Epithelial cell of prostate (primary cell): ENCODE results near the gene FYB2.

Experiments
- DNase-seq: peaks from one replicate; pipeline ENCODE4 v3.0.0-alpha.2; 2011; ENCODE audit warnings: low read depth, low spot score
- H3K27ac ChIP-seq: fragments of 450-650 bp; 2 replicates; pipeline ENCODE4 v1.5.1; 2017; ENCODE audit warnings: mild to moderate bottlenecking

Gene FYB2

DNA sequence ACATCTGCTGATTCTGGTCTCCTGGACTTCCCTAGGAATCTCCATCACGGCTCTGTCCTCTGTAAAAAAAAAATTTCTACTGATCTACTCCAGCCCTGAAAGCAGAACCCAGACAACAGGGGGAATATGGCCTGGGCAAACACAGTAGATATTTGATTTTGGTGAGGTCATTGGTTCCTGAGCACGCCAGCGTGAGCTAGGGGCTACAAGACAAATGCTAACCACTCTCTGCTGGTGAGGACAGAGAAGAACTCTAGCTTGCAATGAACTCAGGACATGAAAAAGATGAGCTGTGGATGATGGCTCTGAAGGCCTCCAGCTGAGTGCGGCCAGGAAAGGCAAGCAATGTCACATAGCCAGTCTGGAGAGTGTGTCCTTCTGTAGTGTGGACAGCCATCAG lies 17.2 kb upstream of the FYB2 start:
- no peak for DNase-seq
- H3K27ac ChIP-seq: no peak overlapping the region

DNA sequence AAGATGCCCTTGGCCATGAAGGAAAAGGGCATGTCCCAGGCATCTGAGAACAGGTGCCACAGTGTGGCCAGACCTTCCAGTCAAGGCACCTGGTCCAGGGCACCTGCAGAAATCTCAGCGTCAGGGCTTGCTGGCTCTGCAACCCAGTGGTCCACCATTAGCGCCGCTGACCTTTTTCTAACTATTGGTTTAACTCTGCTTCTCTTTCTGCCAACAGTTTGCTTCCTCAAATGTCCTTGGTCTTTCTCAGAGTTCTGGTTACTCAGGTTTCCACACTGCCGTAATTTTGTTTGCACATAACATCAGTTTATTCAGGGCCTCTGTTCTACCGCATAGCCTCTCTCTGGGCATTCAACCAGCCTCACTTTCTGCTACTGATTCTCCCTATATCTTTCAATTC lies 16.5 kb upstream of the FYB2 start:
- no peak for DNase-seq

DNA sequence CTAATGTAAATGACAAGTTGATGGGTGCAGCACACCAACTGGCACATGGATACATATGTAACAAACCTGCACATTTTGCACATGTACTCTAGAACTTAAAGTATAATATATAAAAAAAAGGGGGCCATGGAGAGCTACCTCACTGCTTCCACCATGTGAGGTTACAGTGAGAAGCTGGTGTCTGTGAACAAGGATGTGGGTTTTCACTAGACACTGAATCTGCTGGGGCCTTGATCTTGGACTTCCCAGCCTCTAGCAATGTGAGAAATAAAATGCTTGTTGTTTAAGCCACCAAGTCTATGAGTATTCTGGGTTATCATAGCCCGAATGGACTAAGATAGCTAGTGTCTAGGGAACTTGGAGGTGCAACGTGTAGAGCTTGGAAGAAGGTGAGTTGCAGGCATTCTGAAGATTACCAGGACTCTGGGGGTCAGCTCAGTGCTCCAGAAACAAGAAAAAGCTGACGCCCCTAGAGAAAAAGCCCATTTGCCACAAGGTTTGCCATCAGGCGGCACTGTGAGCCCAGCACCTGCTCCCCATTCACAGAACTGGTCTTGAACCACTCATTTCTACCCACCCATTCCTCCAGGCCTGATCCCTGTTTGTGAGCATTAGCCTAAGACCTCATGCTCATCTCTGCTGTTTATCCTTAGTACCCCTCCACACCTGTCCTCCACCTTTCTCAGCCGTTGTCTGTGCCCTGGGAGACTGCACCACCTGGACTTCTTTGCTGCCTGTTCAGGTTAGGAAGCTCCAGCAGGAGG lies 15.1 kb upstream of the FYB2 start:
- no peak overlapping the region for H3K27ac ChIP-seq
- DNase-seq: no peak

More for the DNA sequence above, 16.5 kb upstream of the FYB2 start:
- no peak overlapping the region for H3K27ac ChIP-seq

DNA sequence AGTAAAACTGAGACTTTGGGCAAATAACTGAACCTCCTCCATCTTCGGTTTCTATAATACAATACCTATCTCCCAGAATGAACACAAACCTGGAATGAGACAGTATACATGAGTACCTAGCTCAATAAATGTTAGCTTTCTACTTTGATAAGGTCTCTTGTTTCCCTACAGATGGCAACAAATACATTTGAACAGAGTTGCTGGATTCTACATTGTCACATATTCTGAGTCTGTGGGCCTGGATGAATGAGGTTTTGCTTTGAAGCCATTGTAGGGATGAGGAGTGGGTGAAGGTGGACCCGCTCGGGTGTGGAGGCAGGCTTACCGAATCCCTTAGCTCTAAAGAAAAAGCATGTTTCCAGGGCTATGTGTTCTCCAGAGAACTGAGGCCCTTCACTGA lies 13.9 kb upstream of the FYB2 start:
- H3K27ac ChIP-seq: peak overlapping the region; percentile 35
- no peak for DNase-seq

DNA sequence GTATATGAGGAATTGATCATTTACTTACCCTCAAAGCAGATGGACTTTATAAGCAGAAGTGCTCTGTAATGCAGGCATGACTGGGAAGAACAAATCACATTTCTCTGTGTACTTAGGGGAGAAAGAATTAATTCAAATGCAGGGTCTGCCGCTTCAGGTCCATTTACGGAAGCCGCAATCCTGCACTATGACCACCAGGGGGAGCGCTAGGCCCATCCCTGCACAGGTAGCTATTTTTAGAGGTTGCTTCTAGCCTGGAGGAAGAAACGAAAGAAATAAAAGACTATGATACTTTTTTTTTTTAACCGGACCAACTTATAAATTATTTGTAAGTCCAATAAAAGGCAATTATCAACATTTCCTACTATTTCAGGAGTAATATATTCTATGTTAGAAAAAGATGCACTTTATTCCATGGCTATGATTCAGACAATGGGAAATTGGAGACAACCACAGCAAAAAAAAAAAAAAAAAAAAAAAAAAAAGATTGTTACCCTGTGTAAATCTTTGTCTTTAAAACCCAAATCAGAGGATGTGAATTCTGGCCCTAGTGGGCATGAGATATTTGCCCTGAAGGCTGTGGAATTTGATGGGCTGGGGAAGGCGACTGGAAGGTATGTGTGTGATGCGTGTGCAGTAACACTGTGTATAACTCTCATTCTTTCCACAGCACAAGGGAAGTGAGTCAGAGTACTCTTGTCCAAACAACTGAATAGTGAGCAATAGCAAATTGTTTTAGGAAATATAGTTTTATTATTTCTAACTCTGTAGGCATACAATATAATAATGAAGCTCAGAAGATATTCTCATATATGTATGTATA lies 12.9 kb upstream of the FYB2 start:
- H3K27ac ChIP-seq: peak overlapping the region; percentile 35
- DNase-seq: peak; percentile 72

DNA sequence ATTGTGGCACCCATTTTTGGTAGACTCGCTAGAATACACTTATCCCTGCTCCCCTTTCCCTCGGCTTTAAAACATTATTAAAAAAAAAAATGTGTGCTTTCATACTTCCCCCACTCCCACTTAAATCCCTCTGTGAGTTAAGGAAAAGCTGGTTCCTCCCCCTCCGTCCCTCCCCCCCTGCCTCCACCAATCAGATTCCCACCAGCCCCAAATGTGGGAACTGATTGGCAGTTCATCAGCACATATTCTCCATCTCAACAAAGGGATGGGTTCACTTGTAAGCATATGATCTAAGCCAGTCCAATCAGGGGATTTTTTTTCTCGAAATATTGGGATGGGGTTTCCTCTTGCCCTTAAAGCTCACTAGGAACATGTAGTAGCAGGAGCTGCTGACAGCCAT lies 10.8 kb upstream of the FYB2 start:
- no peak overlapping the region for H3K27ac ChIP-seq
- no peak for DNase-seq

DNA sequence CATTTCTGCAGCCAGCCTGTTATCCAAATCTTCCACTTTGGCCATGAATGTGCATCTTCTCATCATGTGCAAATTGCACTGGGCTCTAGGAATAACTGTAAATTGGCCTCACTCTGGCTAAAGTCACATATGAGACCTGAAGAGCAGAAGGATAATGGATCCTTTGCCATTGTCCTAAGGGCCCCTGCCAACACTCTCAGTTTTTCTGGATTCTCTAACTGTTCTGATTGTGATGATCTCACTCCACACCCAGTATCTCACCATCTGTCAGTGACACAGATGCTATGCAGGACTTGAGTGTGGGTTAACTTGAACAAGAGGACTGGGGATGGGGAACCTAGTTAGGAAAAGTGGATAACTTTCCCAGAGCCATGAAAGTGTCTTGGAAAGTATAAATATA lies 8.5 kb upstream of the FYB2 start:
- H3K27ac ChIP-seq: no peak overlapping the region
- no peak for DNase-seq

DNA sequence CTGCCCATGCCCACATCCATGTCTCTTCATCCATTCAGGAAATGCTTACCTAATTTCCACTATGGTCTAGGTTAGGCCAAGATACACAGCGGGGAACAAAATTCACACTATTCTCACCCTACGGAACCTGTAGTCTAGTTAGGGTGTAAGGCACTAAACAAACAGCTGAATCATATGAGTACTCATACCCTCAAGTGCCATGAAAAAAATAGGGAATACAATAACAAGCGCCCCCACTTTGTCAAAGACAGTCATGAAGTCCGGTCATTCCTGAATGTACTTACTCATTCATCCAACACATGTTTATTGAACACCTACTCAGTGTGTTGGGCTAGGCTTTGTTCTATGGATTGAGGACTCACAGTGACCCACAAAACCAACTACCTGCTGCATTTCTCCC lies 6.2 kb upstream of the FYB2 start:
- H3K27ac ChIP-seq: no peak overlapping the region
- no peak for DNase-seq

DNA sequence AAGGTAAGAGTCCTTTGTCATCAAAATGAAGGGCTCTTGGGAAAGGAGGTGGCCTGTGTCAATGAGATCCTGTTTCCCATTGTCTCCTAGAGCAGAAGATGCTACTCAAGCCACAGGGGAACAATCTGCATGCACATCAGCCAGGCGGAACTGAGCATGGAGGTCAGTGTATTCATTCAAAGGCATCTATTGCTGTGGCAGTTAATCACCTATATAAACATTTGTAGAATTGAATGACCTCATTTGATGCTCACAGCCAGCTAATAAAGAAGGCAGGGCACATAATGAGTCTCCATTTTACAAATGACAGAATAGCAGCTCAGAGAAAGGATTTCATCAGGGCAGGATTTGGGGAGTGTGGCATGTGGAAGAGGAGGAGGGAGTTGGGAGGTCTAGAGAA lies 5.7 kb upstream of the FYB2 start:
- DNase-seq: no peak
- H3K27ac ChIP-seq: no peak overlapping the region

DNA sequence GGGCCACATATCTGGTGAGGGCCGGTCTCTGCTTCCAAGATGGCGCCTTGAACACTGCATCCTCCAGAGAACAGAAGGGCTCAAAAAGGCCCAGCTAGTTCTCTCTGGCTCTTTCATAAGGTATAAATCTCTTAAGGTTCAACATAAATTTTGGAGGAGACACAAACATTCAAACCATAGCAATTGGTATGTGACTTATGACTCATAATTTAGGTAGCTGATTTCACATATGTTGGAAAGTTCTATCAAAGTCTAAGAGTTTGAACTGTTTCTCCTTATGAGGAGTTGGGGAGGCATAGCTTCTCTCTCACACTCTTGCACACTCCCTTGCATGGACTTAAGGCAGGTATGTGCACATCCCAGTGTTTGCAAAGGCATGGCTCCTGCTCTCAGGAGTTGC lies 5.1 kb upstream of the FYB2 start:
- no peak overlapping the region for H3K27ac ChIP-seq
- DNase-seq: no peak

DNA sequence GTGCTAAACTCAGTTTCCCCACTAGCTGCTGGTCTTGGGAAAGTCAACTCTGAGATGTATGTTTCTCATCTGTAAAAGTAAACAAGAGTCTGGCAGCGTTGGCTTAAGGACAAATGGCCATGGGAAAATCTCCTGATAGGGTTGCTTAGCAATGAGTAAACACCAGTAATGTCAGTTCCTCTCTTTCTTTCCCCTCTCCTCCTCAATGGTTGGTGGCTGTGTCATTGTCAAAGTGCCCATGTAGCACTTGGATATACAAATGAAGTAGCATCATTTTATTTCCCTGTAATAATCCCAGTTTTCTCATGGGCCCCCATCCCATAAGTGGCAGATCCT lies 2.2 kb upstream of the FYB2 start:
- no peak overlapping the region for H3K27ac ChIP-seq
- no peak for DNase-seq

DNA sequence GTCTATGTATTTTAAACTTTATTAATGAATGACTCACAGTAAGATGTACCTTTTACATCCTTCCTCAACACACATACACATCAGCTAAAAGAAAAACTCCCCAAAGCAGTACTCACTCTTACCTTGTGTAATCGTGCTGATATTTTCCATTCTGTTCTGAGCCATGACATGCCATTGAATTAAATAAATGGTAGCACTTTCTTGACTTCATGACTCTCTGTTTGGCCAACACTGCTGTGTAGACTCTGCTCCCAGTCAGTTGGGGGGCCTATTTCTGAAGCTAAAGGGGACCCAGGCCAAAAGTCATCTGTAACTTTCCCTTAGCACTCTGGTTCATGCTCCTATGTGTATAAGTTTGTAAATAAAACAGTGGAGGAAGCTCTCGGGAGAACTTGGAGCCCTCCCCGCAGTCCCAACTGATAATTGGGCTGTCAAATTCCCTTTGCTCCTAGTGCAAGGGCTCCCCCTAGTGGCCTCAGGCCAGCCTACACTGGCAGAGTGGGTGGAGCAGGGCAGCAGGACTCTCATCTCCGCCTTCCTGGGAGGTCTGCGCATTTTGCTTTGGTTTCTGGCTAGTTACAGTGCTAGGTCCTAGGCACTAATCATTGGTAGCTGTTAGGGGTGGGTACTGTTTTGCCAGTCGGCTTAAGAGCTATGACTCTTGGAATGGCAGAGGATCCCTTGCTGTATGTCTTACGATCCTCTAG lies 1.7 kb upstream of the FYB2 start:
- DNase-seq: no peak
- no peak overlapping the region for H3K27ac ChIP-seq

DNA sequence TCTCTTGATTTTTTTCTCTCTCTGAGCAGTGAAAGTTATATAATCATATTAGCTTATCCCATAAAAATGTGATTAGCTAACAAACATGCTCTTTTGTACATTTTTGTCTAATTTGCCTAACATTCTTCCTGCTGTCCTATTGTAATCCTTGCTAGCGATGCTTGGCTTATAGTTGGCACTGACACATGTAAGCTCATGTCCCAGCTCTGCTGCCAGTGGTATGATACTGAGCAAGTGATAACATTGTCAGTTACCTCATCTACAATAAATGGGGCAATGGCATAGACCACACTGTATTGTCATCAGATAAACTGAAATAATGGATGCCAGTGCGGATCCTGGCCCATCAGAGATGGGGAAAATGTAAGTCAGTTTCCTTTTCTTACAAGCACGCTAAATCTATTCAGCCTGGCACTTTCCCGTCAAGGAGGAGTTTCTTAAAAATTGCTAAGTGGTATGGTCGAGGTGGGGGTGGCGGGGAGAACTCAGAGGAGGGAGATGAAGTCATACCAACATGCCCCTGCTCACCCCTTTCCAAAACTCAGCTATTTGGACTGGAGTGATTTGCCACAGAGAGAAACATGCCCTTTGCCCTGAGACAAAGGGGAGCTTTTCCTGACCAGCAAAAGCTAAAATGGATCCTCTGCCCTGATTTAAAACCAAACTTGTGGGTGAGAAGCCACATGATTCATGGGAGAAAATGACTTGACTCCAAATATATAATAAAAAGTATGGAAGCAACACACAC lies 1.3 kb downstream of the FYB2 start:
- no peak for DNase-seq
- no peak overlapping the region for H3K27ac ChIP-seq

DNA sequence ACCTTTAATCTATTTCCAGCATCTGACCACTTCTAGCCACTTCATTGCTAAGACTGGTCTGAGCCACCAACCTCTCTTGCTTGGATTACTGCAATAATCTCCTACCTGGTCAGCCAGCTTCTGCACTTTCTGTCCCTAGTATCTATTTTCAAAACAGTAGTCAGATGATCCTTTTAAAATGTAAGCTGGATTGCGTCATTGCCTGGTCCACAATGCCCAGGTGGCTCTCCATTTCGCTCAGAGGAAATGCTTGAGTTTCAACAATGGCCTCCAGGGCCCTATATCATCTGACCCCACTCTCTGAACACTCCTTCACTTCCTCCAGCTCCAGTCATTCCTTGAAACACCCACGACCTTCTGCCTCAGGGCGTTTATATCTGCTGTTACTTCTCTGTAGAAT lies 2.3 kb downstream of the FYB2 start:
- no peak overlapping the region for H3K27ac ChIP-seq
- DNase-seq: no peak

DNA sequence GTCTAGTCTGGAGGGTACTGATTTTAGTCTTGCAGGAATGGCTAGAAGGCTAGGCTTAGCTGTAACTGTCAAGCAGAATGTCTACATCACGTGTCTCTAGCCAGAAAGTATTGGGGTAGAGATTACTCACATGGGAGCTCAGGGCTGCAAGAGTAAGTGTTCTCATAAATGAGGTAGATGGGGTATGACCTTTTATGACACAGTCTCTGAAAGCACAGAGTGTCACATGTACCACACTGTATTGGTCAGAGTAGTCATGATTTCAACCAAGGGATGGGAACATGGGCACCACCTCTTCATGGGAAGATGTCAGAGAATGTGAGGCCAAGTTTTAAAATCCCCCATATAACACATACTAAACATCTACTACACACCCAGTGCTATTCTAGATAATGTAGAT lies 2.9 kb downstream of the FYB2 start:
- DNase-seq: no peak
- no peak overlapping the region for H3K27ac ChIP-seq

DNA sequence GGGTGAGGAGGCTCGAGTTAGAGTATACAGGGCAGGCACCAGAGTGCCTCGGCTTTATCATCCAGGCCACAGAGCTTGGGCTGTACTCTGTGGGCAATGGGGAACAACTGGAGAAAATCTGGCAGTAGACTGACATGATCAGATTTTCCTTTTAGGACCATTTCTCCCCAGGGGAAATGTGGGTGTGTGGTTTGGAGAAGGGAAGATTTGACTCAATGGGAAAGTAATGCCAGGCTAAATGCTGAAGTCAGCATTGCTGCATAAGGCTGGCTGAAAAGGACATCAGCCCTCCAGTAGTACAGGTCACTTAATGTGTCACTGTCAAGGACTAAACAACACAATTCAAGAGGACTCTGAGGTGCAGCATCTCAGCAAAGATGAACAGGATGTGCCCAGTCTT lies 5.0 kb downstream of the FYB2 start:
- no peak overlapping the region for H3K27ac ChIP-seq
- no peak for DNase-seq

DNA sequence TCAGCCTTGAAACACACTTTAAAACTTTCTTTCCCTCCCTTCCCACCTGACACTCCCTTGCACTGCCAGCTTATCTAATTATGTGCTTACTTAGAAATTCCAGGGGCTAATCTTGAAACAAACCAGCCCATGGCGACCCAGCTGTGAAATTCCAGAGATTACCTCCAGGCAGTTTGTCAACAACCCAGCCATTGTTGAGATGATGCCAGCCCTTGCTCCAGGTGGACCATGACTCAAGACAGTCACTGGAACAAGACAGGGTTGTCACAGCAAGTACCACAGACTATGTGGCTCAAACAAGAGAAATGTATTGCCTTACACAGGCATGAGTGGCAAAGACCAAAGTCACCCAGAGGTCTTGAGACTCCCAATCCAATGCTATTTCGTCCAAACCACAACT lies 7.9 kb downstream of the FYB2 start:
- H3K27ac ChIP-seq: no peak overlapping the region
- DNase-seq: no peak

DNA sequence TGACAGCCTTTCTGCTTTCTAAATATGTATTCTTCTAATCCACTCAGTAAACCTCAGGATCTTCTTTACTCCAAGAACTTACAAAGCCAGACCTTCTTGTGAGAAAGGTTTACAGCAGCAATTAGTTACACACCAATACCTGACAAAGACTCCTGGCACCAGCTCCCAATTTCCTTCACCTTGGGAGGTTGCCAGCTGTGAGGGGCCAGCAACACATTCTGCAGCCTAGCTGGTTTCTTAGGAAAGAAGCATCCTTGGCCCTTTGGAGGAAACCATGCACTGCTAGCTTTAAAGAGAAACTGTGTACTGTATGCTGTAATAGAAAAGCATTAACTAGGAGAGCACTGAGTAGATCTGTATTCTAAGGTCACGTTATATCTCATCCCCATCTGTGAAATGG lies 10.8 kb downstream of the FYB2 start:
- no peak overlapping the region for H3K27ac ChIP-seq
- no peak for DNase-seq

DNA sequence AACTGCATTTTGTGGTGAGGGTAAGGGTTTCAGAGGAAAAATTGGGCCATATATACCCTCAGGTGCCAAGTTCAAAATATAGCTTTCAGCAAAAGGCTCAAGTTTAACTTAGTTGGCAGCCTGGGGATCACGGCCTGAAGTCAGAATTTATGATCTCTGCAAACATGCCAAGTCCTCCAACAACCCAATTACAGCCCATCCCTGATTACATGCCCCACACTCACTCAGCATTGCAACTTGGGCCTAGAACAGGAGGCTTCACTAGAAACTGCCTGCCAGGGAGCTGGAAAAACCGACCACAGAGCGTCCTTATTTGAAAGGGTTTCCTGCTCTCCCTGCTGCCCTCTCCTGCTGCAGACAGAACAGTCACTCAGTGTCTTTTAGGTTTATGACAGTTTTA lies 12.4 kb downstream of the FYB2 start:
- no peak for DNase-seq
- no peak overlapping the region for H3K27ac ChIP-seq

DNA sequence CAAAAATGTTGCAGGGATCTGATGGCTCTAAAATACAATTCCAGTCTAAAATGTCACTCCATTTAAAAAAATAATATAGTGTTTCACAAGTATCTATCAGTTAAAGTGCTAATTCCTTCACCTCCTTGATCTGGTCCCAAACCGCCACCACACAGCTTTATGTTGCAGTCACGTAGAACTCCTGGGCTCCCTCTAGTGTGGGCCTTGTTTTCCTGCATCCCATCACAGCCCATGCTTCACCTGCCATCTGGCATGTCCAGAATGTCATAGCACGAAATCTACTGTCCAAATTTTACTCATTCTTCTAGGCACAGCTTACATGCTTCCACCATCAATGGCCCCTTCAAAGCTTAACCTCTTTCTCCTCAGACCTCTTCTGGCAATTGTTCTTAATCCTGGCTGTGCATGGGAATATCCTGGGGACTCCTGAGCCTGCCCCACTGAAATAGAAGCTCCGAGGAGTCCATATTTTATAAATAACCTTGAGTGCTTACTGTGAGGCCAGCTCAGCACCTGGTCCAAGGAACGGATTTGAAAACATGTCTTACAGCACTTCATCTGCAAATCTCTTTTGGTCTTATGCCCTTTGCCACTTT lies 15.5 kb downstream of the FYB2 start:
- no peak overlapping the region for H3K27ac ChIP-seq
- DNase-seq: no peak
